ENCODE results near the gene NTF4.

- TF ChIP-seq CTCF (IDR thresholded peaks at IDR 0.05): no peak
- TF ChIP-seq EZH2 (IDR thresholded peaks at IDR 0.05; ENCODE audit: borderline replicate concordance, insufficient read depth, low read depth, low read length, poor library complexity, severe bottlenecking): no peak
Measured at GRCh38 chr19:49070416-49070815, 5.8 kb upstream of the NTF4 start.

Data from B cell (primary cell).